ENCODE measurements around the gene TMEM121B.

TMEM121B gene

DNA sequence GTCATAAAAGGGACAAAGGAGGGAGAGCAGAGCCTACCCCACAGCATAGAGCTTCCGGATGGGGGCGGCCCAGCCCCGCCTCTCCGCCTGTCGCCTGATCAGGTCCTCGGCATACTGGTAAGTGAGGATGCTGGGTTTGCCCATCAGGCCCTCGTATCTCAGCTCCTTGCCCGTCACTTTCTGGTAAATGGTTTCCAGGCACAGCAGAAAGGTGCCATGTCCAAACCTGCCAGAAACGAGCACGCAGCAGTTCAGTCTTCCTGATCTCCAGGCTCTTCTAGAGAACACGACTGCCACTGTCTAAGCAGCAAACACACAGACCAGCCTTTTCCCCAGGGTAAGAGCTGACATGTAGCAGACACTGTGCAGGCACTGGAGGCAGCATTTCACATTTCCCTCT lies 17.4 kb upstream of the TMEM121B start:
- DNase-seq (ENCODE audit: low read depth in 2 of 2) = no peak

DNA sequence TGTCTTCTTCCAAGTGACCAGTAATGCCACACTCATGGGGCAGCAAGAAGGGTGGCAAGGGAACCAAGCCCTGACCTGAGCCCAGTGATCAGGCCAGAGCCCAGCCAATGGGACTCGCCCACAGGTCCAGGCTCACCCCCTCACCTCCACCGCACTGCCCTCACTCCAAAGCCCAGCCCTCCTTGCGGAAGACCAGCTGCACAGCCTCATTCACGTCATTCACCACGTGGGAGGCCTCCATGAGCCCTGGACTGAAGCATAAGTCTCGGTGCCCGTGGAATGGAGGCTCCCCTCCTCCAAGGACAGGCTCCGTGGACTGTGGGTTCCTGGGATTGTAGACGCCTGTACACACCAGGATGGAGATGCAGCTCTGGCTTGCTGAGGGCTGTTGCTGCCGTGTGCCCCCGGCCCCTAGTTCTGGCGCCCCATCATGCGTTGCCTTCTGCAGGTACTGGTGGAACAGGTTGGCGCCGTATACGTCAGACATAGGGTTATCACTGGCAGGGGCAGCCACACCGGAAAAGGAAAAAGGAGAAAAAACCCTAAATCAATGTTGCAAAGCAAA lies 16.8 kb upstream of the TMEM121B start:
- DNase-seq (ENCODE audit: low read depth in 2 of 2) = no peak

DNA sequence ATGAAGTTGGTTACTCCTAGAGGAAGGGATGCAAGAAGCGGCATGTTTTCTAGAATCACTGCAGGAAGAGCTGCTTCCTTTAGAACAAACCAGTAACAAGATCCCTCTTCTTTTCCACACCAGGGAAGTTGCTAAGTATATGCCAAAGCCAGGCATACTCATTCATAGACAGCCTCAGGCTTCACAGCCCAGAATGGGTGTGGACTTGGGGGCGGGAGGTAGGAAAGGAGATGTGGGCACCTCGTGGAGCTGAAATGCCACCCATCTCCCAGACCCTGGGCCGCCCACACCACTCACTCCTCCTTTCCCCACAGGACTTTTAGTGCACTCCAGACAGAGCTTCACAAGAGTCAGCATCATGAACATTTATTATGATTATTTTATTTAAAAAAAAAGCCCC lies 16.0 kb upstream of the TMEM121B start:
- no peak for DNase-seq (ENCODE audit: low read depth in 2 of 2)

- no peak for DNase-seq (ENCODE audit: low read depth in 2 of 2)
Measured at GRCh38 chr22:17135153-17135760, 14.1 kb upstream of the TMEM121B start.

GRCh38 chr22:17133137-17133536 lies 12.0 kb upstream of the TMEM121B start:
- no peak for DNase-seq (ENCODE audit: low read depth in 2 of 2)

- no peak for DNase-seq (ENCODE audit: low read depth in 2 of 2)
Measured at GRCh38 chr22:17132112-17132511, 11.0 kb upstream of the TMEM121B start.

DNA sequence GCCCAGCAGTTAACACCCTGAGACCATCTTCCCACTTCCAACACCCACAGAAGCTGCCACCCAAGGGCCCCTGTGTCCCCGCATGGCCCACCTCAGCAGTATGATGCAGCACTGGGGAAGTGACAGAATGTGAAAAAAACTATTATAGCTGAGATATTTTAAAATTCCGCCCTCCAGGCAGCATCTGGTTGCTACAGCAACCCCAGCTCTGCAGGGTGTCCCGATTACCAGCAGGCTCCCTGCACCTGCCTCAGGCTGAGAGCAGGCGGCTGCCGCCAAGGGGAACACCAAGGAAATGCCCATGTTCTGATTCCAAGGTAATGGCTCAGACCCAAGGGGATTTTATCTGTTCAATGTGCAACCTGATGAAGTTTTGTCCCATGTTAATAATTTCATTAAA lies 10.5 kb upstream of the TMEM121B start:
- DNase-seq (ENCODE audit: low read depth in 2 of 2) = no peak

DNA sequence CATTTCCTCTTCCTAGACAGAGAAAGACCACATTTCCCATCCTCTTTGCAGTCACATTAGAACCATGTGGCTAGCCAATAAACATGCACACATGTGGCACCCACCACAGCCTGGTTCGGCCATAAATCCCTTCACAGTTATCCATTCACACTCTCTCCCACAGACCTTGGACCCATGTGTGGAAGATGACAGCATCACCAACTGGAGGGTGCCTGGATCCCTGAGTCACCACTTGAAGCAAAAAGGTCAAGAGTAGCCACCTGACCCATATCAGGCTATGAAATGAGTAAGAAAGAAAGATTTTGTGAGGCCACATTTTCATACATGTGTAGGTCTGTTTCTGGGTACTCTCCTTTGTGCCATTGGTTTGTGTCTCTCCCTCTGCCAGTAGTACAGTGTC lies 9.0 kb upstream of the TMEM121B start:
- no peak for DNase-seq (ENCODE audit: low read depth in 2 of 2)

DNA sequence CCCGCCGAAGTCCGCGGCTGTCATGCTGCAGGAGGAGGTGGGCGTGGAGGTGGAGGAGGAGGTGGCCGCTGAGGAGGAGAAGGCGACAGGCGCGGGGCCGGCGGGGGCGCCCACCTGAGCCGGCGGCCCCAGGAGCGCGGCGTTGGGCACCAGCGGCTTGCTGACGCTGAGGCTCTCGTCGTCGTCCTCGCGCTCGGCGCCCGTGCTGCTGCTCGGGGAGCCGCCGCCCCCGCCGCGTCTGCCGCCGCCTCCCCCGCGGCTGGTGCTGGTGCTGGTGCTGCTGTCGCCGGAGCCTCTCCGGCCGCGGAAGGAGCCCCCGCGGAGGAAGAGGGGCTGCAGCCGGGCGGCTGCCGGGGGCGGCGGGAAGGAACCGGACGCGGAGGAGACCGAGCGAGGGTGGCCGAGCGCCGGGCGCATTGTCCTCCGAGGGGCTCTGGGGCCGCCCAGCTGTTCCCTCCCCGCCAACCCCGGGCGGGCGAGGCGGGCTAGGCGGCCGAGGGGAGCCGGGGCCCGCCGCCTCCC lies 388 bp downstream of the TMEM121B start:
- DNase-seq (ENCODE audit: low read depth in 2 of 2) = no peak

- DNase-seq (ENCODE audit: low read depth in 2 of 2) = peak; percentile 37 to 39
Measured at GRCh38 chr22:17120281-17120680, 879 bp downstream of the TMEM121B start.

GRCh38 chr22:17119481-17120202 lies 1.5 kb downstream of the TMEM121B start:
- no peak for DNase-seq (ENCODE audit: low read depth in 2 of 2)

GRCh38 chr22:17118342-17118741 lies 2.8 kb downstream of the TMEM121B start:
- DNase-seq (ENCODE audit: low read depth in 2 of 2) = no peak

- DNase-seq (ENCODE audit: low read depth in 2 of 2) = no peak
Measured at GRCh38 chr22:17117890-17118289, 3.3 kb downstream of the TMEM121B start.

DNA sequence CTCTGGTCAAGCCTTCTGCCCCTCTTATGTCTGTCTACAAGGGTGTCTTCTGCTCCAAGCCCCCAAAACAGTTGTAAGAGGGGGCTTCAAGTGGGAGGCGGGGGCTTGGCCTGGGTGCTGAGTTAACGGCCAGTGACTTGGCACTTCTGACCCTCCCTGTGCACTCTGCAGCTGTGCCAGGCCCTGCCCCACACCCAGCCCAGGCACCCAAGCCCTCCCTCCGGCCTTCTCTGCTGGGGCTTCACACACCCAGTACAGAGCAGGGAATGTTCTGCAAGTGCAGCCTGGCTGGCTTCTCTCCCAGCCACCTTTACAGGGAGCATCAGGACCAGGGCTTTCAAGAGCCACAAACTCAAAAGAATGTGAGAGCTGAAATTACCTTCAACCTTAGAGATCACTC lies 3.8 kb downstream of the TMEM121B start:
- no peak for DNase-seq (ENCODE audit: low read depth in 2 of 2)

DNA sequence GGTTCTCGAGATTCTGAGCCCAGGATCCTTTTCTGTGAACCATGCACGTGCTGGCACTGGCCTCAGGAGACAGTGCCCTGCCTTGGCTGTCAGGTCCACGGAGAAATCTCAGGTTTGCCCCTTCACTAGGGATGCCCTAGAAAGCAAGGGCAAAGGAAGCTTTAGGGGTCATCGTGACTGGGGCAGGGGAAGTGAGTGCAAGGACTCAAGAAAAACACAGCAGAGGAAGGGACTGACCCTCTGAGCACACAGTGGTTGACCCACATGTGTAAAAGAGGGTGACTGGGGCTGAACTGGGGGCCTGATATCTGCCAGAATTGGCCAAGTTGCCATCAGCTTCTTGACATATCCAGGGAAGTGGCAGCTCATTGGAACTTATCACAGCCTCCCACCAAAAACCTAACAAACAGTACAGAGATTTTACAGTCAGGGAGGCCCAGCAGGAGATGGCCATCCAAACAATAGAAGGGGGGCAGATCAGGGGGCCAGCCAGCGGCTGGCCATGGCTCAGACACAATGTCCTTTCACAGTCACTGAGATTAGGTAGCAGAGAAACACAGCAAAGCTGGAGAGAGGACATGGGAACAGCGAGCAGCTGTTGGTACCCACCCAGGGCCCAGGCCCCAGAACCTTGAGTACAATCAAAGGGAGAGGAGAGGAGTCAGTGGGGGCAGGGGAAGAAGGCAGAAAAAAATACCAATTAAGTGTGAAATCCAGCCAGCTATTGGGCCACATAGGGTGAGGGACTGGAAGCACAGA lies 4.4 kb downstream of the TMEM121B start:
- no peak for DNase-seq (ENCODE audit: low read depth in 2 of 2)

DNA sequence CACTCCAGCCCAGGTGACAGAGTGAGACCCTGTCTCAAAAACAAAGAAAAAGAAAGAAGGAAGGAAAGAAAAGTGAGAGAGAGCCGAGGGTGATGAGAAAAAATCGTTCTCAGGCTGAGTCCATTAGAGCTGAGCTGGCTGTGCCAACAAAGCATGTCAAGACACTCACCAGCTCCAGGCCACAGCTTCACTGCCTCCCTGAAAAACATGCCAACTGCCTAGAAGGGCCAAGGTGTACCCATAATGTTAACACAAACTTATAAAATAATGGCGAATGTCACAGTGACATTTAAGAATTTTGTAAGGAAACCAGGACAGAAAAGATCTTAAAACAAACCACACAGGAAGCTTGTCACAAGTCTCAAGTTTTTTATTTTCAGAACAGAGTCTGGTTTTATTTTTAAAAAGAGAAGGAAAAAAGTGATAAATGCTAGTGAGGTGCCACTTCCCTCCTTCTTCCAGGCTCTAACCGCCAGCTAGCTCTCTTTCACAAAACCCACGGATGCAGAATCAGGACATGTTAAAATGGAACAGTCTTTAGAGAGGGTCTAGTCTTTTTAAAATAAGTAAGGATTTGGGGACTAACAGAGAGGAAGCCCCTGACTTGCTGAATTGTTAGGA lies 5.1 kb downstream of the TMEM121B start:
- DNase-seq (ENCODE audit: low read depth in 2 of 2) = no peak

- no peak for DNase-seq (ENCODE audit: low read depth in 2 of 2)
Measured at GRCh38 chr22:17115236-17115635, 5.9 kb downstream of the TMEM121B start.

GRCh38 chr22:17114898-17115235 lies 6.3 kb downstream of the TMEM121B start:
- no peak for DNase-seq (ENCODE audit: low read depth in 2 of 2)

GRCh38 chr22:17114173-17114897 lies 6.8 kb downstream of the TMEM121B start:
- no peak for DNase-seq (ENCODE audit: low read depth in 2 of 2)

- no peak for DNase-seq (ENCODE audit: low read depth in 2 of 2)
Measured at GRCh38 chr22:17113600-17113999, 7.6 kb downstream of the TMEM121B start.

- no peak for DNase-seq (ENCODE audit: low read depth in 2 of 2)
Measured at GRCh38 chr22:17112491-17113042, 8.6 kb downstream of the TMEM121B start.

All from stimulated activated CD8-positive, alpha-beta memory T cell treated with anti-CD3 and anti-CD28 coated beads, Interleukin-2, amount 100 ng/mL, for 48 hours (primary cell).